Activated CD4-positive, alpha-beta T cell treated with anti-CD3 and anti-CD28 coated beads, Interleukin-2, amount 10 ng/mL, durations not matched to agents 24 days and 14 days (primary cell): ENCODE data around the gene TAF8. TPM values are rescaled to one million over a fixed set of nuclear protein-coding genes. Genes with fewer than 3 reads are reported as not detected.

Source experiments
- DNase-seq: peaks from one replicate; pipeline ENCODE4 v3.0.0; 2022
- H3K27ac Mint-ChIP-seq: one replicate; pipeline ENCODE4 v1.8.0; 2022; ENCODE audit warnings: mild to moderate bottlenecking, mixed read lengths
- H3K27me3 Mint-ChIP-seq: one replicate; pipeline ENCODE4 v1.8.0; 2022; ENCODE audit warnings: mixed read lengths
- H3K36me3 Mint-ChIP-seq: one replicate; pipeline ENCODE4 v1.8.0; 2022; ENCODE audit warnings: low read depth, mild to moderate bottlenecking, mixed read lengths
- H3K4me1 Mint-ChIP-seq: one replicate; pipeline ENCODE4 v1.8.0; 2021; ENCODE audit warnings: mixed read lengths
- H3K4me3 Mint-ChIP-seq: one replicate; pipeline ENCODE4 v1.8.0; 2022; ENCODE audit warnings: mild to moderate bottlenecking, moderate library complexity, mixed read lengths
- H3K9me3 Mint-ChIP-seq: one replicate; pipeline ENCODE4 v1.8.0; 2021; ENCODE audit warnings: mixed read lengths
- intact Hi-C: fragments of 100-400 bp; cut with micrococcal nuclease; formaldehyde crosslinking; loops from one replicate; pipeline ENCODE4 v1.15.1; 2023
- total RNA-seq: library from RNA; stranded (reverse); gene quantifications from 2 replicates; pipeline ENCODE4 v1.2.3, GENCODE V29; 2022

Gene TAF8
- total RNA-seq, 1 donor from 2014 or later: 38.7 TPM

GRCh38 chr6:42049948-42050296 lies 402 bp upstream of the TAF8 start:
- no peaks in the 10 kb centered on the region for H3K27me3 Mint-ChIP-seq
- H3K4me1 Mint-ChIP-seq: peaks cover 67% of the 10 kb centered on the region
- peak overlapping the region; percentile 99 for H3K27ac Mint-ChIP-seq
- peaks cover 39% of the 10 kb centered on the region for H3K36me3 Mint-ChIP-seq
- no peak for DNase-seq
- H3K9me3 Mint-ChIP-seq: no peaks in the 10 kb centered on the region
- H3K4me3 Mint-ChIP-seq: peak overlapping the region; percentile 98
- intact Hi-C loops: loop anchor here (1.0 to 5.0 kb wide), 5 partner anchors 51 to 512 kb away; partner anchors contain the start of genes BYSL, MED20, MRPS10 and TFEB

GRCh38 chr6:42051268-42051653 lies 937 bp downstream of the TAF8 start:
- peaks cover 46% of the 10 kb centered on the region for H3K36me3 Mint-ChIP-seq
- H3K27me3 Mint-ChIP-seq: no peaks in the 10 kb centered on the region
- intact Hi-C loops: loop anchor here (5.0 kb wide), 1 partner anchor 511 kb away; the partner anchor contains the start of gene UBR2
- H3K9me3 Mint-ChIP-seq: no peaks in the 10 kb centered on the region
- H3K4me1 Mint-ChIP-seq: peaks cover 58% of the 10 kb centered on the region
- H3K27ac Mint-ChIP-seq: peak overlapping the region; percentile 75
- peak overlapping the region; percentile 98 for H3K4me3 Mint-ChIP-seq
- DNase-seq: no peak

- DNase-seq: no peak
- Mint-ChIP-seq H3K36me3 (peaks cover 57% of the 10 kb centered on the region), H3K4me1 (peaks cover 37% of the 10 kb centered on the region), H3K4me3 (no peak overlapping the region), H3K27ac (no peak overlapping the region), H3K9me3 (no peaks in the 10 kb centered on the region), H3K27me3 (no peaks in the 10 kb centered on the region)
- intact Hi-C loops: loop anchor here (5.0 kb wide), 1 partner anchor 509 kb away; the partner anchor contains the start of gene UBR2
Measured at GRCh38 chr6:42053601-42054000, 3.3 kb downstream of the TAF8 start.

GRCh38 chr6:42059743-42060142 lies 9.4 kb downstream of the TAF8 start:
- H3K27ac Mint-ChIP-seq: no peak overlapping the region

DNA sequence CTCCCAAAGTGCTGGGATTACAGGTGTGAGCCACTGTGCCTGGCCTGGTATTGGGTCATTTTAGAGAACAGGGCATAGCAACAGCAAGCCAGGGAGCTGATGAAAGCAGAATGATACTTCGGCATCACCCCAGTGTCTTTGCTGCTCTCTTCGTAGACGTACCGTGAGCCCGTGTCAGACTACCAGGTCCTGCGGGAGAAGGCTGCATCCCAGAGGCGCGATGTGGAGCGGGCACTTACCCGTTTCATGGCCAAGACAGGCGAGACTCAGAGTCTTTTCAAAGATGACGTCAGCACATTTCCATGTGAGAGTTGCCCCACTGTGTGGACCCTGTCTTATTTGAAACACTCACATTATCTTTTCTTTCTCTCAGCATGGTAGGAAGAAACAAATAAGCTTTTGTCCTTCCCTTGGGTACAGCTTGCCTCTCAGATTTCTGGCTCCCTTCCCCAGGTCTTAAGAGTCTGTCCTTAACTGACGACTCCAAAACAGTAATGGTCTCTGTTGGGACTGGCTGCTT lies 15.9 kb downstream of the TAF8 start:
- Mint-ChIP-seq H3K36me3 (peaks cover 24% of the 10 kb centered on the region), H3K9me3 (no peaks in the 10 kb centered on the region), H3K4me3 (no peak overlapping the region), H3K27ac (no peak overlapping the region), H3K4me1 (no peaks in the 10 kb centered on the region), H3K27me3 (no peaks in the 10 kb centered on the region)
- intact Hi-C loops: no loop called here
- DNase-seq: no peak

More at GRCh38 chr6:42059743-42060142, 9.4 kb downstream of the TAF8 start:
- no peak overlapping the region for H3K4me3 Mint-ChIP-seq
- peaks cover 64% of the 10 kb centered on the region for H3K36me3 Mint-ChIP-seq
- intact Hi-C loops: no loop called here
- peaks cover 7% of the 10 kb centered on the region for H3K4me1 Mint-ChIP-seq
- H3K9me3 Mint-ChIP-seq: peaks cover 4% of the 10 kb centered on the region
- no peaks in the 10 kb centered on the region for H3K27me3 Mint-ChIP-seq
- no peak for DNase-seq

DNA sequence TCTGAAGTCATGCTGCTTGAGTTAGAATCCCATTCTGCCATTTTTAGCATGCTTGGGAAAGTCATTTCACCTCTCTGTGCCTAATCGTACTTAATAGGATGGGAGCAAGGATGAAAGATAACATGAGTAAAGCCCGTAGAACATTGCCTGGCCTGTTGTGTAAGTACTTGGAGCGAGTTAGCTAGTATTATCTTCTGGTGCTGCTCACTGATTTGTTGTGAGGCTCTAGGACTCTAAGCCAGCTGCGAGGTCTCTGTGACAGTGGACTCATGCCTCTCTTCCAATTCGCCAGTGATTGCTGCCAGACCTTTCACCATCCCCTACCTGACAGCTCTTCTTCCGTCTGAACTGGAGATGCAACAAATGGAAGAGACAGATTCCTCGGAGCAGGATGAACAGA lies 17.8 kb downstream of the TAF8 start:
- Mint-ChIP-seq H3K4me1 (peaks cover 4% of the 10 kb centered on the region), H3K27me3 (no peaks in the 10 kb centered on the region), H3K36me3 (peaks cover 25% of the 10 kb centered on the region), H3K4me3 (no peak overlapping the region), H3K9me3 (no peaks in the 10 kb centered on the region), H3K27ac (no peak overlapping the region)
- no peak for DNase-seq
- intact Hi-C loops: no loop called here

DNA sequence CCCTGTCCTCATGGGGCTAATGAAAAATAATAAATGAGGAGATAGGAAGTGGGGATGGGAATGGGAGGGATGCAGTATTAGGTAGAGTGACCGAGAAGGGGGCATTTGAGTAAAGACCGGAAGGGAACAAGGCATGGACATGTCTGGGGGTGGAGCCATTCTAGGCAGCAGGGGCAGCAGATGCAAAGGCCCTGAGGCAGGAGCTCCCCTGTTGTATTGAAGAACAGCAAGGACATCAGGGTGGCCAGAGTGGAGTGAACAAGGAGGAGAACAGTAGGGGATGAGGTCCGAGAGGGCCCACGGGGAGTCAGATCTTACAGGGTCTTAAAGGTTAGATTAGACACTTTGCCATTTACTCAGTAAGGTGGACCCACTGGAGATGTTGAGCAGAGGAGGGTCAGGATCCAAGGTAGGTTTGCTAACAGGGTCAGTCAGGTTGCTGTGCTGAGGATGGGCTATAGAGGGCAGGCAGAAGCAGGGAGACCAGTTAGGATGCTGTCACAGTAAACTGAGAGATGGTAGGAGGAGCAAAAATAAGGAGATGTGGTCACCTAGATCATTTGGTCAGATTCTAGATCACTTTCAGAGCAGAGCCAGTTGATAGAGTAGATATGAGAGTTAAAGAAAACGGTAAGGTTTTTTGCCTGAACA lies 18.7 kb downstream of the TAF8 start:
- no peaks in the 10 kb centered on the region for H3K27me3 Mint-ChIP-seq
- H3K4me3 Mint-ChIP-seq: no peak overlapping the region
- H3K36me3 Mint-ChIP-seq: peaks cover 27% of the 10 kb centered on the region
- intact Hi-C loops: no loop called here
- DNase-seq: no peak
- H3K27ac Mint-ChIP-seq: no peak overlapping the region
- peaks cover 7% of the 10 kb centered on the region for H3K4me1 Mint-ChIP-seq
- H3K9me3 Mint-ChIP-seq: no peaks in the 10 kb centered on the region

DNA sequence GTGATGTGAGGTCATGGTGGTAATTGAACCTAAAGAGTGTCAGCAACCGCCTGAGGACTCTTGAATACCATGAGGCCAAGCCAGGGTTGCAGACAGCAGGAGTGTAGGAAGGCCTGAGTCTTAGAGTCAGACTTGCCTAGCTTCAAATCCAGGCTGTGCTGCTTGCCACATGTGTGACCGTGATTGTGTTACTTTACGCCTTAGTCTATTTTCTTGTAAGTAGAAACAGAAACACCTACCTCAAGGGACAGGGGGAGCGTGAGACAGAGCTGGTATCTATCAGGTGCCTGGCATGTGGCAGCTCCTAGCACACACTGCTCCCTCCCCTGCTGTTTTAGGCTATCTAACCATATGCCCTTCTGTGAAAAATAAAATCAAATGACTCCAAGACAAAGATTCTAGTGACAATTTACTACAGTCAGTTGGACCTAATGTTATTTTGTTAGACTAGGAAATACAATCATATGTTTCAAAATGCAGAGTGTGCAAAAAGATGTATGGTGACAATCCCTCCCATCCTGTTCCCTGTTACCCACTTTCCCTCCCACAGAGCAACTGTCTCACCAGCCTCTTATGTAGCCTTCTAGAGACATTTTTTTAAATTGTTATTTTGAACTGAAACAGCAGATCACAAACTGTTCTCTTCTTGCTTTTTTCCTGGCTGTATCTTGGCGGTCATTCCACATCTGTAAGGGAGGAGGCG lies 21.7 kb downstream of the TAF8 start:
- Mint-ChIP-seq H3K36me3 (peaks cover 32% of the 10 kb centered on the region), H3K9me3 (no peaks in the 10 kb centered on the region), H3K4me3 (no peak overlapping the region), H3K4me1 (peaks cover 8% of the 10 kb centered on the region), H3K27me3 (no peaks in the 10 kb centered on the region), H3K27ac (peak overlapping the region; percentile 3)
- no peak for DNase-seq
- intact Hi-C loops: no loop called here

GRCh38 chr6:42073287-42073686 lies 23.0 kb downstream of the TAF8 start:
- intact Hi-C loops: no loop called here
- no peak for DNase-seq
- H3K4me3 Mint-ChIP-seq: no peak overlapping the region

DNA sequence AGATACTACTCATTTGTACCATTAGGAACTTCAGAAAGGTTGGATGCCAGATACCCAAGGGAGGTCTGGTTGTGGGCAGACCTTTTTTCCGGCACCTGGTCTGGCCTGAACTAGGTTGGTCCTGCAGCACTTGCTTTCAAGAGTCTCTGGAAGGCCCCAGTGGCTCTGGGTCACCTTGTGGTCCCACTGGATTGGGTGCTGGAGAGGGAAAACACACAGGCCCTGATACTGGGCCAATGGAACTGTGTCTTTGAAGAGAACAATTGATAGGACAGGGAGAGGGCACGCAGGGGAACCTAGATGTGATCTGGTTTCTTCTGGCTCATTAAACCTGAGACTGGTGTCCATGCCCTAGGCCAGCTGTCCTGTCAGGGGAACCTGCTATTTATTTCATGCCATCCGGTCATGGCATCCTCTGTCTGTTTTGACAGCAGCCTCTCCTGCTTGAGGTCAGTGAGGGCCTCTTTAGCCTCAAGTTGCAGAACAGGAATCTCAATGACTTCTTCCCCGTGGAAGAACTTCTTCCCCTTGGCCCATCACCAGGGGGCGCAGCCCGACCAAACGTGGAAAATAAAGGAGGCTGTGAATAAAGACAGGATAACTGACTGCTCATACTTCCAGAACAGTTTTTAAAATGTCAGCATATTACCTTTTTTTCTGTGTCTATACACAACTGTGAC lies 25.0 kb downstream of the TAF8 start:
- no peak overlapping the region for H3K27ac Mint-ChIP-seq
- H3K4me3 Mint-ChIP-seq: no peak overlapping the region
- peaks cover 38% of the 10 kb centered on the region for H3K36me3 Mint-ChIP-seq
- intact Hi-C loops: loop anchor here (1.0 kb wide), 2 partner anchors 29 to 91 kb away; no protein-coding TSS in a partner anchor
- no peaks in the 10 kb centered on the region for H3K27me3 Mint-ChIP-seq
- H3K4me1 Mint-ChIP-seq: peaks cover 8% of the 10 kb centered on the region
- no peaks in the 10 kb centered on the region for H3K9me3 Mint-ChIP-seq
- DNase-seq: peak; percentile 88

More at GRCh38 chr6:42073287-42073686, 23.0 kb downstream of the TAF8 start:
- no peaks in the 10 kb centered on the region for H3K9me3 Mint-ChIP-seq
- H3K36me3 Mint-ChIP-seq: peaks cover 35% of the 10 kb centered on the region
- H3K27me3 Mint-ChIP-seq: no peaks in the 10 kb centered on the region
- peak overlapping the region; percentile 30 for H3K27ac Mint-ChIP-seq
- H3K4me1 Mint-ChIP-seq: peaks cover 8% of the 10 kb centered on the region

GRCh38 chr6:42078386-42078785 lies 28.1 kb downstream of the TAF8 start:
- Mint-ChIP-seq H3K9me3 (no peaks in the 10 kb centered on the region), H3K27ac (no peak overlapping the region), H3K4me3 (no peak overlapping the region), H3K4me1 (peaks cover 3% of the 10 kb centered on the region), H3K27me3 (no peaks in the 10 kb centered on the region), H3K36me3 (peaks cover 36% of the 10 kb centered on the region)
- no peak for DNase-seq
- intact Hi-C loops: no loop called here

GRCh38 chr6:42079941-42080464 lies 29.7 kb downstream of the TAF8 start:
- intact Hi-C loops: no loop called here
- Mint-ChIP-seq H3K27me3 (no peaks in the 10 kb centered on the region), H3K9me3 (no peaks in the 10 kb centered on the region), H3K27ac (no peak overlapping the region), H3K4me3 (no peak overlapping the region), H3K36me3 (peaks cover 26% of the 10 kb centered on the region), H3K4me1 (peaks cover 3% of the 10 kb centered on the region)
- DNase-seq: no peak

DNA sequence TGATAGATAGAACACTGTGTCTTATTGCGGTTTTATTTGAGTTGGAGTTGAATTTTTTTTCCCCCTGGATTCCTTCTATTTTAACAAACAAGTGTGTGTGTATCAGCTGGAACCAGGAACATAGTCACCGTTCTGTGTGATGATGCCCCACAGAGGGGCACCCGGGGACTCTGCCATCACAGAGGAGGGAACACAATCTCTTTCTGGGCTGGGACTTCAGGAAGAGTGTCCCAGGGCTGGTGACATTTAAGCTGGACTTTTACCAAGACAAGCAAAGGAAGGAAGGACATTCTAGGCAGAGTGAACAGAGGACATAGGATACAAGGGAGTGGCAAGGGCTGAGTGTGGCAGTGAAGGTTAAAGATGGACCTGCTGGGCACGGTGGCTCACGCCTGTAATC lies 33.2 kb downstream of the TAF8 start:
- no peak for DNase-seq
- peaks cover 15% of the 10 kb centered on the region for H3K36me3 Mint-ChIP-seq
- H3K27me3 Mint-ChIP-seq: no peaks in the 10 kb centered on the region
- H3K4me1 Mint-ChIP-seq: peaks cover 1% of the 10 kb centered on the region
- no peak overlapping the region for H3K27ac Mint-ChIP-seq
- H3K9me3 Mint-ChIP-seq: no peaks in the 10 kb centered on the region
- intact Hi-C loops: no loop called here
- H3K4me3 Mint-ChIP-seq: no peak overlapping the region

DNA sequence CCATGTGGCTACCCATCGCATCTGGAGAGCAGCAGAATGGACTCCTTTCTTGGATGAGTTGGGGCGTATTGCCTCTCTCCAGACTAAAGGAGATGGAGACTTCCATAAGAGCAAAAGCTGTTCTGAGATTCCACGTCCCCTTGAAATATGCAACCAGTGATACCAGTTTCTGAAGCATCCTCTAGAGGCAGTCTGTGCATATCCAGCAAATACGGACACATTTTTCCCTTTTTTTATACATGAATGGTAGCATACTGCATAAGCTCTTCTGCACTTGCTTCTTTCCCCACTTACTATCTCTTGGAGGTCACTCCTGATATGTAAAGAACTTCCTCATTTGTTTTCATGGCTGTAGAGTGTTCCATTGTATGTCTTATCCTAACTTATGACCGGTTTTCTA lies 34.6 kb downstream of the TAF8 start:
- Mint-ChIP-seq H3K36me3 (peaks cover 13% of the 10 kb centered on the region), H3K4me3 (no peak overlapping the region), H3K9me3 (no peaks in the 10 kb centered on the region), H3K4me1 (peaks cover 1% of the 10 kb centered on the region), H3K27ac (no peak overlapping the region), H3K27me3 (no peaks in the 10 kb centered on the region)
- intact Hi-C loops: no loop called here
- DNase-seq: no peak
